ENCODE results near the gene FOXK2.
"Not testable (repeated sequence)": the region's sequence is repeated elsewhere in the genome, so short reads cannot be mapped to it uniquely, and the experiment has no call there.

Gene FOXK2

GRCh38 chr17:82579969-82580368, 60.4 kb downstream of the FOXK2 start:
- H3K27ac ChIP-seq (ENCODE audit: low read depth, low read length); H2BK120ac ChIP-seq (ENCODE audit: low read depth, low read length); H3K4me1 ChIP-seq (ENCODE audit: control insufficient read depth, low read depth, low read length); H2AK5ac ChIP-seq (ENCODE audit: low read length); H3K56ac ChIP-seq (ENCODE audit: low read length); H3K18ac ChIP-seq (ENCODE audit: low read length); H4K5ac ChIP-seq (ENCODE audit: low read length); H3K79me2 ChIP-seq (ENCODE audit: control insufficient read depth, insufficient read depth, low read length); H4K8ac ChIP-seq (ENCODE audit: low read depth, low read length); H2BK15ac ChIP-seq (replicated peaks; ENCODE audit: low read depth); H3K23ac ChIP-seq (ENCODE audit: low read length); DNase-seq; H2BK5ac ChIP-seq (ENCODE audit: low read length); H3K27me3 ChIP-seq (ENCODE audit: insufficient read depth, low read length, poor library complexity); H3K4me2 ChIP-seq (ENCODE audit: low read length); H3K4ac ChIP-seq (ENCODE audit: low read depth, low read length); H3K4me3 ChIP-seq (ENCODE audit: low read length); H3K9ac ChIP-seq (ENCODE audit: low read length): not testable (repeated sequence)
- H3K79me1 ChIP-seq (ENCODE audit: low read length): peaks cover 16% of the 10 kb centered on the region
- H3K36me3 ChIP-seq (ENCODE audit: control insufficient read depth, insufficient read depth, low read length): peaks cover 14% of the 10 kb centered on the region
- WGBS (ENCODE audit: extremely low coverage, insufficient coverage, low lambda C conversion rate): no CpG with 5 or more reads among the region's 4 CpGs

- H3K4me2 ChIP-seq (ENCODE audit: low read length): no peak overlapping the region
- H3K4me3 ChIP-seq (ENCODE audit: low read length): no peak overlapping the region
- no peak overlapping the region for H3K56ac ChIP-seq (ENCODE audit: low read length)
- H3K4ac ChIP-seq (ENCODE audit: low read depth, low read length): no peak overlapping the region
- no peak overlapping the region for H2BK15ac ChIP-seq (replicated peaks; ENCODE audit: low read depth)
- H4K5ac ChIP-seq (ENCODE audit: low read length): no peak overlapping the region
- WGBS (ENCODE audit: extremely low coverage, insufficient coverage, low lambda C conversion rate): no CpG with 5 or more reads among the region's 8 CpGs
- no peaks in the 10 kb centered on the region for H3K4me1 ChIP-seq (ENCODE audit: control insufficient read depth, low read depth, low read length)
- H3K79me1 ChIP-seq (ENCODE audit: low read length): peaks cover 14% of the 10 kb centered on the region
- H3K27ac ChIP-seq (ENCODE audit: low read depth, low read length): no peak overlapping the region
- H3K79me2 ChIP-seq (ENCODE audit: control insufficient read depth, insufficient read depth, low read length): peaks cover 2% of the 10 kb centered on the region
- H3K9ac ChIP-seq (ENCODE audit: low read length): no peak overlapping the region
- no peak overlapping the region for H2BK5ac ChIP-seq (ENCODE audit: low read length)
- no peak overlapping the region for H3K23ac ChIP-seq (ENCODE audit: low read length)
- H3K18ac ChIP-seq (ENCODE audit: low read length): no peak overlapping the region
- DNase-seq: no peak
- no peak overlapping the region for H2AK5ac ChIP-seq (ENCODE audit: low read length)
- no peak overlapping the region for H2BK120ac ChIP-seq (ENCODE audit: low read depth, low read length)
- H3K27me3 ChIP-seq (ENCODE audit: insufficient read depth, low read length, poor library complexity): no peaks in the 10 kb centered on the region
- peaks cover 16% of the 10 kb centered on the region for H3K36me3 ChIP-seq (ENCODE audit: control insufficient read depth, insufficient read depth, low read length)
- H4K8ac ChIP-seq (ENCODE audit: low read depth, low read length): no peak overlapping the region
These were observed 62.7 kb downstream of the FOXK2 start for GRCh38 chr17:82582213-82582612.

DNA sequence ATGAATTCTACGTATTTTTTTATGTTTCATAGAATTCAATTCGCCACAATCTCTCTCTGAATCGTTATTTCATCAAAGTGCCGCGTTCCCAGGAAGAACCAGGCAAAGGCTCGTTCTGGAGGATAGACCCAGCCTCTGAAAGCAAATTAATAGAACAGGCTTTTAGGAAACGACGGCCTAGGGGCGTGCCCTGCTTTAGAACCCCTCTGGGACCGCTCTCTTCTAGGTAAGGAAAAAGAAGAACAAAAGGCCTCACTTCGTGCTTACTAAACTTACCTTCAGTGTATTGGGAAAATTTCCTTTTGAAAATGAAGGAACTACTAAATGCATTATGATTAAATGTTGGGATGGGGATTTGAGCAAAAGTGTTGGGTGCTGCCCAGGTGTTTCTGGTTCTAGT, 63.2 kb downstream of the FOXK2 start:
- Histone ChIP-seq H3K27me3 (ENCODE audit: insufficient read depth, low read length, poor library complexity) (no peaks in the 10 kb centered on the region), H4K5ac (ENCODE audit: low read length) (no peak overlapping the region), H3K4me2 (ENCODE audit: low read length) (no peak overlapping the region), H3K79me1 (ENCODE audit: low read length) (peaks cover 14% of the 10 kb centered on the region), H3K56ac (ENCODE audit: low read length) (no peak overlapping the region), H2BK15ac (replicated peaks; ENCODE audit: low read depth) (no peak overlapping the region), H4K8ac (ENCODE audit: low read depth, low read length) (no peak overlapping the region), H3K4ac (ENCODE audit: low read depth, low read length) (no peak overlapping the region), H3K4me1 (ENCODE audit: control insufficient read depth, low read depth, low read length) (no peaks in the 10 kb centered on the region), H3K18ac (ENCODE audit: low read length) (no peak overlapping the region), H3K4me3 (ENCODE audit: low read length) (no peak overlapping the region), H3K79me2 (ENCODE audit: control insufficient read depth, insufficient read depth, low read length) (peaks cover 2% of the 10 kb centered on the region), H2AK5ac (ENCODE audit: low read length) (no peak overlapping the region), H3K27ac (ENCODE audit: low read depth, low read length) (no peak overlapping the region), H3K36me3 (ENCODE audit: control insufficient read depth, insufficient read depth, low read length) (peaks cover 20% of the 10 kb centered on the region), H3K9ac (ENCODE audit: low read length) (no peak overlapping the region), H3K23ac (ENCODE audit: low read length) (no peak overlapping the region), H2BK120ac (ENCODE audit: low read depth, low read length) (no peak overlapping the region), H2BK5ac (ENCODE audit: low read length) (no peak overlapping the region)
- DNase-seq: no peak
- no CpG with 5 or more reads among the region's 11 CpGs for WGBS (ENCODE audit: extremely low coverage, insufficient coverage, low lambda C conversion rate)

- Histone ChIP-seq H4K5ac (ENCODE audit: low read length) (no peak overlapping the region), H2BK15ac (replicated peaks; ENCODE audit: low read depth) (no peak overlapping the region), H2BK120ac (ENCODE audit: low read depth, low read length) (no peak overlapping the region), H3K4me3 (ENCODE audit: low read length) (no peak overlapping the region), H3K56ac (ENCODE audit: low read length) (no peak overlapping the region), H3K4me2 (ENCODE audit: low read length) (no peak overlapping the region), H3K4ac (ENCODE audit: low read depth, low read length) (no peak overlapping the region), H2BK5ac (ENCODE audit: low read length) (no peak overlapping the region), H3K79me1 (ENCODE audit: low read length) (peaks cover 8% of the 10 kb centered on the region), H2AK5ac (ENCODE audit: low read length) (no peak overlapping the region), H3K23ac (ENCODE audit: low read length) (no peak overlapping the region), H3K36me3 (ENCODE audit: control insufficient read depth, insufficient read depth, low read length) (peaks cover 19% of the 10 kb centered on the region), H4K8ac (ENCODE audit: low read depth, low read length) (no peak overlapping the region), H3K27me3 (ENCODE audit: insufficient read depth, low read length, poor library complexity) (no peaks in the 10 kb centered on the region), H3K79me2 (ENCODE audit: control insufficient read depth, insufficient read depth, low read length) (no peaks in the 10 kb centered on the region), H3K27ac (ENCODE audit: low read depth, low read length) (no peak overlapping the region), H3K9ac (ENCODE audit: low read length) (no peak overlapping the region), H3K4me1 (ENCODE audit: control insufficient read depth, low read depth, low read length) (no peaks in the 10 kb centered on the region), H3K18ac (ENCODE audit: low read length) (no peak overlapping the region)
- DNase-seq: no peak
- no CpG with 5 or more reads among the region's 28 CpGs for WGBS (ENCODE audit: extremely low coverage, insufficient coverage, low lambda C conversion rate)
These were observed 64.2 kb downstream of the FOXK2 start for GRCh38 chr17:82583720-82584234.

GRCh38 chr17:82585935-82586575, 66.5 kb downstream of the FOXK2 start:
- not testable (repeated sequence) for H4K8ac ChIP-seq (ENCODE audit: low read depth, low read length); H2BK5ac ChIP-seq (ENCODE audit: low read length); H3K79me2 ChIP-seq (ENCODE audit: control insufficient read depth, insufficient read depth, low read length); H3K4me1 ChIP-seq (ENCODE audit: control insufficient read depth, low read depth, low read length); H3K4ac ChIP-seq (ENCODE audit: low read depth, low read length); H3K4me3 ChIP-seq (ENCODE audit: low read length); H3K18ac ChIP-seq (ENCODE audit: low read length); H3K79me1 ChIP-seq (ENCODE audit: low read length); H3K9ac ChIP-seq (ENCODE audit: low read length); H2BK15ac ChIP-seq (replicated peaks; ENCODE audit: low read depth); H3K4me2 ChIP-seq (ENCODE audit: low read length); DNase-seq; H3K23ac ChIP-seq (ENCODE audit: low read length); H2AK5ac ChIP-seq (ENCODE audit: low read length); H4K5ac ChIP-seq (ENCODE audit: low read length); H3K27ac ChIP-seq (ENCODE audit: low read depth, low read length); H3K27me3 ChIP-seq (ENCODE audit: insufficient read depth, low read length, poor library complexity); H3K56ac ChIP-seq (ENCODE audit: low read length); H2BK120ac ChIP-seq (ENCODE audit: low read depth, low read length)
- no CpG with 5 or more reads among the region's 23 CpGs for WGBS (ENCODE audit: extremely low coverage, insufficient coverage, low lambda C conversion rate)
- H3K36me3 ChIP-seq (ENCODE audit: control insufficient read depth, insufficient read depth, low read length): peaks cover 19% of the 10 kb centered on the region

All from mesendoderm (in vitro differentiated cells).